ENCODE data around the gene NAA80. TPM values are rescaled to one million over a fixed set of nuclear protein-coding genes. Genes with fewer than 3 reads are reported as not detected.

NAA80 gene
- total and polyA plus RNA-seq, 10 of the 15 experiments (the other 5 are each of a cell fraction or from before 2014, with no cell fraction given): 0.48 to 12.7 (median 6.7) TPM

- Histone ChIP-seq H3K4me2 (ENCODE audit: control insufficient read depth, insufficient read depth) (peak overlapping the region; percentile 75), H3K4me1 (ENCODE audit: control insufficient read depth, insufficient read depth, low read length) (peaks cover 8% of the 10 kb centered on the region; the same call in 1 of the 2 replicates), H3K9ac (ENCODE audit: control insufficient read depth, insufficient read depth, low read length) (peak overlapping the region; percentile 86; the same call in 1 of the 2 replicates), H4K20me1 (ENCODE audit: control insufficient read depth, insufficient read depth) (no peaks in the 10 kb centered on the region), H2AFZ (ENCODE audit: control insufficient read depth, low read depth, low read length) (no peak overlapping the region), H3K79me2 (ENCODE audit: control insufficient read depth, insufficient read depth, low read length) (peaks cover 39% of the 10 kb centered on the region), H3K9me3 (replicated peaks; ENCODE audit: control insufficient read depth, insufficient read depth, low read length) (no peaks in the 10 kb centered on the region), H3K27me3 (replicated peaks in 1 of 2; ENCODE audit: control insufficient read depth in 2 of 2, insufficient read depth in 2 of 2, low read length in 1 of 2) (no peaks in the 10 kb centered on the region), H3K36me3 (ENCODE audit: control insufficient read depth in 2 of 2, insufficient read depth in 2 of 2, low read length in 1 of 2) (no peaks in the 10 kb centered on the region), H3K4me3 (peak overlapping the region; percentile 96), H3K27ac (ENCODE audit: control insufficient read depth, insufficient read depth) (no peak overlapping the region; the same call in 1 of the 2 replicates)
- intact Hi-C loops (cut with micrococcal nuclease; ENCODE audit: unreplicated experiment): no loop called here
- in situ Hi-C loops (cut with MboI): no loop called here
- POLR2A ChIA-PET: interaction anchor here (0.6 to 7.0 kb wide), 5 partner anchors 8 to 1860 kb away, joined by 3 to 84 read pairs (median 4); partner anchors contain the start of genes CYB561D2, HYAL2 and NPRL2
- no TSS peak for BruUV-seq (replicated peaks)
- no peak for FAIRE-seq
- no peak for DNase-seq (ENCODE audit: low read depth, low spot score)
- SMC1A ChIA-PET (ENCODE audit: uncharacterized antibody, unreplicated experiment): no interaction called here
- RAD21 ChIA-PET (ENCODE audit: unreplicated experiment): no interaction called here
- 99% methylated on average over 9 of the region's 9 CpGs for WGBS (ENCODE audit: insufficient coverage, insufficient replicate concordance, low lambda C conversion rate, missing lambda C conversion rate)
- TF ChIP-seq ZNF592 (IDR thresholded peaks at IDR 0.05) (no peak), ZSCAN29 (IDR thresholded peaks at IDR 0.05) (no peak), PAX8 (IDR thresholded peaks at IDR 0.05) (no peak)
- no peak for ATAC-seq
- CTCF ChIA-PET: interaction anchor here (6.4 to 10.5 kb wide), 2 partner anchors 7 to 19 kb away, joined by 59 to 72 read pairs; partner anchors contain the start of genes CYB561D2, HYAL2 and NPRL2
These were observed 42.3 kb upstream of the NAA80 start for GRCh38 chr3:50341537-50341936.

Measured in GM12878 (cell line).